Upper lobe of left lung (tissue), 4 donors: ENCODE data around the gene ALPP.

Source experiments
- EP300 ChIP-seq, 4 donors: sonication (generic); formaldehyde crosslinking; IDR thresholded peaks; one replicate each; pipeline ENCODE4 v1.5.1; 2017; ENCODE audit warnings: antibody characterized with exemption in 4 of 4, control low read depth in 2 of 4
- POLR2A ChIP-seq, 4 donors: fragments of 450-650 bp; IDR thresholded peaks; one replicate each; pipeline ENCODE4 v1.5.1; 2016 to 2017; ENCODE audit warnings: antibody characterized with exemption in 4 of 4, mild to moderate bottlenecking in 2 of 4
- POLR2AphosphoS5 ChIP-seq, 2 donors: sonication (generic); formaldehyde crosslinking; IDR thresholded peaks; one replicate each; pipeline ENCODE4 v1.5.1; 2017; ENCODE audit warnings: antibody characterized with exemption in 2 of 2
- TF ChIP-seq, protein P1 (sequence below), 6 experiments: fragments of 450-650 bp in 4 of 6; fragments of 200-600 bp in 2 of 6; sonication (generic) in 2 of 6; IDR thresholded peaks; one replicate each; pipeline ENCODE4 v1.5.1; 2016 to 2019; ENCODE audit warnings: antibody characterized with exemption in 6 of 6

DNA sequence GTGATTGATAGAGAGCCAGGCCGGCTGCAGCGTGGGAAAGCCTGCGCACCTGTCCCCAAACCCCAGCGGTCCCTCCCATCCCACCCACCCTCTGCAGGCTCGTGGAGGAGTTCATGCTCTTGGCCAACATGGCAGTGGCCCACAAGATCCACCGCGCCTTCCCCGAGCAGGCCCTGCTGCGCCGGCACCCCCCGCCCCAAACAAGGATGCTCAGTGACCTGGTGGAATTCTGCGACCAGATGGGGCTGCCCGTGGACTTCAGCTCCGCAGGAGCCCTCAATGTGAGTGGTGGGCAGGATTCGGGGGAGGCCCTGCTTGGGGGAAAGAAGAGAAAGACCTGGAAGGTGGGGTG is 48.9 kb upstream of the ALPP start:
- TF ChIP-seq POLR2AphosphoS5 (IDR thresholded peaks at IDR 0.05) (no peak), POLR2A (IDR thresholded peaks at IDR 0.05) (no peak), EP300 (IDR thresholded peaks at IDR 0.05) (no peak)
- TF ChIP-seq, protein P1, sequence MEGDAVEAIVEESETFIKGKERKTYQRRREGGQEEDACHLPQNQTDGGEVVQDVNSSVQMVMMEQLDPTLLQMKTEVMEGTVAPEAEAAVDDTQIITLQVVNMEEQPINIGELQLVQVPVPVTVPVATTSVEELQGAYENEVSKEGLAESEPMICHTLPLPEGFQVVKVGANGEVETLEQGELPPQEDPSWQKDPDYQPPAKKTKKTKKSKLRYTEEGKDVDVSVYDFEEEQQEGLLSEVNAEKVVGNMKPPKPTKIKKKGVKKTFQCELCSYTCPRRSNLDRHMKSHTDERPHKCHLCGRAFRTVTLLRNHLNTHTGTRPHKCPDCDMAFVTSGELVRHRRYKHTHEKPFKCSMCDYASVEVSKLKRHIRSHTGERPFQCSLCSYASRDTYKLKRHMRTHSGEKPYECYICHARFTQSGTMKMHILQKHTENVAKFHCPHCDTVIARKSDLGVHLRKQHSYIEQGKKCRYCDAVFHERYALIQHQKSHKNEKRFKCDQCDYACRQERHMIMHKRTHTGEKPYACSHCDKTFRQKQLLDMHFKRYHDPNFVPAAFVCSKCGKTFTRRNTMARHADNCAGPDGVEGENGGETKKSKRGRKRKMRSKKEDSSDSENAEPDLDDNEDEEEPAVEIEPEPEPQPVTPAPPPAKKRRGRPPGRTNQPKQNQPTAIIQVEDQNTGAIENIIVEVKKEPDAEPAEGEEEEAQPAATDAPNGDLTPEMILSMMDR (IDR thresholded peaks at IDR 0.05): no peak
